GM19238 (cell line): ENCODE results near the gene TUBGCP6.
A peak's percentile ranks its signal among the peaks of the same experiment; 100 is the strongest.

Experiments
- DNase-seq: peaks from one replicate; pipeline ENCODE4 v3.0.0; 2011; ENCODE audit warnings: low spot score; ENCODE audit not compliant: insufficient read length

TUBGCP6 gene

DNA sequence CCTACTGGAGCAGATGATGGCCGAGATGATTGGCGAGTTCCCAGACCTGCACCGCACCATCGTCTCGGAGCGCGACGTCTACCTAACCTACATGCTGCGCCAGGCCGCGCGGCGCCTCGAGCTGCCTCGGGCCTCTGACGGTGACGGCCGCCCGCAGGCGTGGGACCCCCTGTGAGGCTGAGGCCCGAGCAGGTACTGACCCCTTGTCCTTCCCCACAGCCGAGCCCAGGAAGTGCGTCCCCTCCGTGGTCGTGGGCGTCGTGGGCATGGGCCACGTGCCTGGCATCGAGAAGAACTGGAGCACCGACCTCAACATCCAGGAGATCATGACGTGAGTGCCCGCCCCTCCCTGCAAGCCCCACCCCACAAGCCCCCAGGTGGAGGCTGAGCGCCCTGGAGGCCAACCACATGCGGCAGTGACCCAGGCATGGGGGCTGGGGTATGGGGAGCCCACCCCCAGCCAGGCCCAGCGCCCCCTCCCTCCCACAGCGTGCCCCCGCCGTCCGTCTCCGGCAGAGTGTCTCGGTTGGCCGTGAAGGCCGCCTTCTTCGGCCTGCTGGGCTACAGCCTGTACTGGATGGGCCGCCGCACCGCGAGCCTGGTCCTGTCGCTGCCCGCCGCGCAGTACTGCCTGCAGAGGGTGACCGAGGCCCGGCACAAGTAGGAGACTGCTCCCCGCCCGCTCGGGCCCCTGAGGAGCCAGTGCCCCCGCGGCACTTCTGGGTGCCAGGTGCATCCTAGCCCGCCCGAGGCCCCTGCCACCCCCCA lies 46.8 kb downstream of the TUBGCP6 start:
- no peak for DNase-seq

DNA sequence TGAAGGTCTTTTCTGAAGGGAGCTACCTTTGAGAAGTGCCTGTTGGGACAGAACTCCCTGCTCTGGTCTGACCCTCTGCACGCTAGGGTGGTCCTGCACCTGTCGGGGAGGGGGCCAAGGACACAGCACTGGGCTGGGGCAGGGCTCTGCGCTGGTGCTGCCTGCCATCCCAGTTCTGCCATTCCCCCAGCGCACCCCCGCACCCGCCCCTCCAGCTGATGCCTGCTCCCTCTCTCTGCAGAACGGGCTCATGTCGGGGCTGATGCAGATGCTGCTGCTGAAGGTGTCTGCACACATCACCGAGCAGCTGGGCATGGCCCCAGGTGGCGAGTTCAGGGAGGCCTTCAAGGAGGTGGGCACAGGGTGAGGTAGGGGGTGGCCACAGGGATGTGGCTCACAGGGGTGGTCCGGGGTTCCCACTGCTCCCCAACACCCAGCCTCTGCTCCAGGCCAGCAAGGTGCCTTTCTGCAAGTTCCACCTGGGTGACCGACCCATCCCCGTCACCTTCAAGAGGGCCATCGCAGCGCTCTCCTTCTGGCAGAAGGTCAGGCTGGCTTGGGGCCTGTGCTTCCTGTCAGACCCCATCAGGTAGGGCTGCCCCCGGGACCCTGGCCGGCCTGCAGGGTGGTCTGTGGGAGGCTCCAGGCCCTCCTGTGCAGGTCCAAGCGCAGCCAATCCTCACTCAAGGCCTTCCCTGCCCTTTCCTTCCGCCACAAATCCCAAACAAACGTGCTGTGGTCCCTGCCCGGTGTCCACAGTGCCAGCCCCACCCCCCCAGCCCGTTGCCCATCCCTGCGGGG lies 47.6 kb downstream of the TUBGCP6 start:
- no peak for DNase-seq

GRCh38 chr22:50196256-50196655 lies 48.6 kb downstream of the TUBGCP6 start:
- DNase-seq, result no peak

- DNase-seq, result no peak
Measured at GRCh38 chr22:50194037-50194805, 50.6 kb downstream of the TUBGCP6 start.

DNA sequence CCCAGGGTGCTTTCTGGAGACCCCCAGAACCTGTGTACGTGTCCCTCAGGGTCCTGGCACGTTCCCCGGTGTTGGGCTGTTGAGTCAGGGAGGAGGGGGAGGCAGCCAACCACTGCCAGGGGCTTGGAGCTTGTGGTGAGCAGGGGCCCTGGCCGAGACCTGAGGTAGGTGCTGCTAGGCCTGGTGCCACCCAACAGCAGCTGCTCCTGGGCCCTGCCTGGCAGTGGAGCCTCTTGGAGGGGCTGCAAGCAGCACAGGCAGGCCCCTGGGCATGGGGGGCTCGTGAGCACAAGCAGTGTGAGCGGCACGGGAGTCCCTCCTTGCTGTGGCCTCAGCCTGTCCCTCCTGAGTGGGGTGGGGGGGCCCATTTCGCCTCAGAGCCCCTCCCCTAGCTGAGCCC lies 51.2 kb downstream of the TUBGCP6 start:
- DNase-seq, result no peak

DNA sequence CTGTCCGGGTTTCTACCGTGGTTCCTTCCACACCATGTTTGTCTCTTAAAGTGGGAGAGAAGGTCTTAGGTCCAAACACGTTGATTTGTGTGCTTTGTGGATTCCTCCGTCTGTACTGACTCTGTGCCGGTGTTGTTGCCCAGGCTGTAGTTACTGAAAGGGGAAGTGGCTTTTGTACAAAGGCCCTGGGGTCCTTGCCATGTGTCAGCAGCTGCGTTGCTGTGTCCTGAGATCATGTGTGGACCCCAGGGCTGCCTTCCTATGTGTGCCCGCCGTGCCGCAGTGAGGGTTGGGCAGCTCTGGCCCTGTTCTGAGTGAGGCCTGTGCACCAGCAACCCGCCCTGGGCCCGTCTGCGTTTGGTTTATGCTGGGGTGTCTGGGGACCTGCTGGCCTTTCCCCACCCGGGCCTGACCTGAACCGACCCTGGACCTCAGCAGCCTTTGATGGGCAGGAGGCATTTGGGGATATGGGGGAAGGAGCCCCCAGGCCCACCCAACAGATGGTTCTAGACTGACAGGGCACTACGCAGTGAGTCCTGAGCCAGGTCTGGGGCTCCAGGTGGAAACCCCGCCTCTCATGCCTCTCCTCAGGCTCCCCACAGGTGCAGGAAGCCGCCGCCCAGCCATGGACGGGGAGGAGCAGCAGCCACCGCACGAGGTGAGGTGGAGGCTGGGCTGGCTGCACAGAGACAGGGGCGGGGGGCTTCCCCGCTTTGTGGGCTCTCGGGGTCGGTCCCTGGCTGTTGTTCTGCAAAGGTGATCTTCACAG lies 52.2 kb downstream of the TUBGCP6 start:
- DNase-seq, result no peak

GRCh38 chr22:50190941-50191741 lies 53.7 kb downstream of the TUBGCP6 start:
- peak; percentile 72 for DNase-seq

DNA sequence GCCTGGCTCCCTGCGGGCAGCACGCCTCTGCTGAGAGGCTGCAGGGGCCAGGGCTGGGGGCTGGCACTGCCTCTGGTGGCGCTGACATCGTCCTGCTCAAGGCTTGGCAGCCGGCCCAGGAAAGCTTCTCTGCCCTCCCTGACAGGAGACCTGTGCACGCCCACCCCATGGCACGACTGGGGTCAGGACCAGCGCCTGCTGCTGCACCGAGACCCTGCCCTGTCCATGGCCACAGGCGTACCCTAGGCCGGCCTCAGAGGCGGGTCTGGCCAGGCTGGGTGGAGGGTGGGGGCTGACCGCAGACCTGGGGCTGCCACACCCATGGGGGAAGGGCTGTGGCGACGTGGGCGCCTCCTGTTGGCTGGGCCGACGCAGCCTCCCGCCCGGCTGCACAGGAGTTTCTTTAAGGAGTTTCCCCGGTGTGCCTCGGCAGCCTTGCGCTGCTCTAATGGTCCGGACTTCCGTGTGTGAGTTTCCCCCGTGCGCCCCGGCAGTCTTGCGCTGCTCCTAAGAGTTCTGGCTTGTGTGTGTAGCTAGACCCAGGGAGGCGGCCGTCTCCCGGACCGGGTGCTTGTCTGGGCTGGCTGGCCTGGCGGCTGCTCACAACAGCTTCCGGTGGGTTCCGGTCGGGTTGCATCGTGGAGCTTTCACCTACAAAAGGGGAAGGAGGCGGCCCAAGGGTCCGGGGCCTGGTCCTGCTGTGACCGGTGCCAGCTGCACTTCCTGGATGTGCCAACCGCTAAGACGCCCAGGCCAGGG lies 54.5 kb downstream of the TUBGCP6 start:
- DNase-seq, result peak; percentile 86

DNA sequence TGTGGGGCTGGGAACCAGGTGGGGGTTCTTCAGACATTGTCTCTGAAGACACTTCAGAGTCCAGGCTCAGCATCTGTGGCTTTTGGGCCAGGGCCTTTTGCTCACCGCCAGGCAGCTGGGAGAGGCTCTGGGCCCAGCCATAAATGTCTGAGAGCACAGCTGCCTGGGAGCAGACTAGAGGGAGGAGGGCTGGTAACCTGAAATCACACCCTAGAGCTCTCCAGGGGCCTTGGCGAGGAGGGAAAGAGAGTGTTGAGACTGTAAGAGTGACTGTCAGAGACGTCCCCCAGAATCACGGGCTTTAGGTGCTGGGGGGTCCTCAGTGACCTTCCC lies 55.0 kb downstream of the TUBGCP6 start:
- DNase-seq, result no peak

DNA sequence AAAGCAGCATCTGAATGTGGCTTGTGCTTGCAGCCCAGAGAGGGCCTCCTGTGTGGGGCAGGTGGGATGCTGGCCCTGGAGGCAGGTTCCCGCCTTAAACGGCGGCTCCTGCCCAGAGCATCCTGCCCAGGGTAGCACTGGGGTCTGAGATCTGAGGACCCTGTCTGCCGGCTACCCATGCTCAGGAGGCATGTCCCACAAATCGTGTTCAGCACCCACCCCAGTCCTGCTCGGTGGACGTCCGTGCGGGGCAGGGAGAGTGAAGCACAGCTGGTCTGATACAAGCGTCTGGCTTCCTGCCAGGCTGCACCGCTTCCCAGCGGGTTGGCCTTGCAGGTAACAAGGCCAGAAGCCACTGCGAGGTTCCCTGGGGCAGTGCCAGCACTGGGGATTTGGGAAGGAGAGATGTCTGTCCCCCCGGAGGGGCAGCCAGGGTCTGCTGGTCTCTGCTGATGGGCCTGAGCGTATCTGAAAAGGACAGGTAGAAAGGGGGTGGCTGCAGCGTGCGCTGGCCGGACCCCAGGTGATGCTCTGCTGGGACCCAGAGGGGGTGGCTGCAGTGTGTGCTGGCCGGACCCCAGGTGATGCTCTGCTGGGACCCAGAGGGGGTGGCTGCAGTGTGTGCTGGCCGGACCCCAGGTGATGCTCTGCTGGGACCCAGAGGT lies 55.5 kb downstream of the TUBGCP6 start:
- DNase-seq, result no peak

DNA sequence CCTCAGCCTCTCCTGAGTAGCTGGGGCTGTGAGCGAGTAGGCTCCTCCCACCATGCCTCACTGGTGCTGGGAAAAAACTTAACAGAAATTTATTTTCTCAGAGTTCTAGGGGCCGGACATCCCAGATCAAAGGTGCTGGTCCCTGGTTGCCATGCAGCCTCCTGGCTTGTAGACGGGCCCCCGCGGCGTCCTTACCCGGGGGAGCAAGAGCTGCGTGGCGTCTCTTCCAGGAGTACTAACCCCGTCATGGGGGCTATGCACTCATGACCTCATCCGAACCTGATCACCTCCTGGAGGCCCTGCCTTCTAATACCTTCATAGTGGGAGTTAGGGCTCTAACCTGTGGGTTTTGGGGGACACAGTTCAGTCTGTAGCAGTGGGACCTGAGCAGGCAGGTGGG lies 56.5 kb downstream of the TUBGCP6 start:
- no peak for DNase-seq

GRCh38 chr22:50186761-50187523 lies 57.9 kb downstream of the TUBGCP6 start:
- DNase-seq, result no peak

DNA sequence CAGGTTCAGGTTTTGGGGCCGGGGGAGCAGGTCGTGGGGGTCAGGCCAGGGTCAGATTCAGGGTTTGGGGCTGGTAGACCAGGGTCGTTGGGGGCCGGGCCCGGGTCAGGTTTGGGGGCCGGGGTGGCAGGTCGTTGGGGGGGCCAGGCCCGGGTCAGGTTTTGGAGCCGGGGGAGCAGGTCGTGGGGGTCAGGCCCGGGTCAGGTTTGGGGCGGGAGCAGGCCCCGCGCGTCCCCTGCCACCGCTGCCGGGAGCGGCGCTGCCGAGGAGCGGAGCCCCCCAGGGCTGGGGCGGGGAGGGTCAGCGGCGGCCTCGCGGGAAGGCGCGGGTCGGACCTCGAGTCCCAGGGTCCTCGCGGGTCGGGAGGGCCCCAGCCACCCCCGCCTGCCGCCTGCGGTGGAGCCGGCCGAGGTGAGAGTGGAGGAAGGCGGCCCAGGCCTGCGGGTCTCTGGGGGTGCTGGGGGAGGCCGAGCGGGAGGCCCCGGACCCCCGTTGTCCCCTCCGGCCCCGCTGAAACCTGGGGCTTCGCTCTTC lies 58.6 kb downstream of the TUBGCP6 start:
- DNase-seq, result no peak

DNA sequence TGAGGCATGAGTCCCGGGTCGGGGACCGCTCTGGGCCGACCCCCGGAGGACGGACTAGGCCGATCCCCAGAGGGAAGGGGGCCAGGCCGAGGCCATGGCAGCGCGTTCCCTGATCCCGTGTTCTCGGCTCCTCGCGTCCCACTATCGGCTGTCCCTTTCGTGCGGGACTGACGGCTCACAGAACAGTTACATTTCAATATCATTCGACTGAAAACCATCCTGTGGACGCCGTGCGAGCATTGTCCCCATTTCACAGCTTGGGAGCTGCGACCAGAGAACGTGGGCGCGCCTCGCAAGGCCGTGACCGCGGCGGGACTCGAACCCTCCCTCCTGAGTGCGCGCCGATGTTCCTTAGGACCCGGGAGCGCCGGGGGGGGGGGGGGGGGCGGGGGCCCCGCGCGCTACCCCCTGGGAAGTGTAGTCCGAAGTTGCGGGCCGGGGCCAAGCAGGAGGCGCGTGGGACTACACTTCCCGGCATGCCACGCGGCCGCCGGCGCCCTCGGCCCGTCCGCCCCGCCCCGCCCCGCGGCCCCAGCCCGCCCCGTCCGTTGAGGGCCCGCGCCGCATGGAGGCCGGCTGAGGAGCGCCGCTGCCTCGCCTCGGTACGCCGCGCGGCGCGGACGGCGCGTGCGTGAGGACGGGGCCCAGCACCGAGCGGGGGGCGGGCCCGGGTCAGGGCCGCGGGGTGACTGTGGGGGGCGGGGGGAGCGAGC lies 59.3 kb downstream of the TUBGCP6 start, which contains the start of gene TRABD:
Gene TRABD, plus strand, starts transcription at position 539 of the 713 bp plus-strand sequence. CDS start 7,148 bp downstream, outside the sequence.
- peak; percentile 98 for DNase-seq

DNA sequence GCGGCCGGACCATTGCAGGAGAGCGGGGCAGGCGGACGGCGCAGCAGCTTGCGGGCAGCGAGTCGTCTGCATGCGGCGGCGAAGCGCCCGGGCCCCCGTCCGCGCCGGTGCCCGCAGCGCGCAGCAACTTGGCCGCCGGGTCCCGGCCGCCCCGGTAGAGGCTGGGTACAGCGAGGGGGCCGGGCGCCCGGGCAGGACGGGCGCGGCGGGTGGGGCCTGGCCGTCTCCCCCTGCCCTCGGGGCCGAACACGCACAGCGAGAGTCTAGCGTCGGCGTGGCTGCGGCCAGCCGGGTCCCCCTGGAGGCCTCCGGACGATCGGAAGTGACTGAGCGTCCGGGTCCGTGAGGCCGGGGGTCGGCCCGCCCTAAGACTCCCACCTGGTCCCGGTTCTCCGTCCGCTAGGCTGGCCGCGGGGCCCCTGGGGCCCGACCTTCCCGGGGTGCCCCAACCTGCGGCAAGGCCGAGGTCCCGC lies 59.9 kb downstream of the TUBGCP6 start:
- peak; percentile 47 for DNase-seq

DNA sequence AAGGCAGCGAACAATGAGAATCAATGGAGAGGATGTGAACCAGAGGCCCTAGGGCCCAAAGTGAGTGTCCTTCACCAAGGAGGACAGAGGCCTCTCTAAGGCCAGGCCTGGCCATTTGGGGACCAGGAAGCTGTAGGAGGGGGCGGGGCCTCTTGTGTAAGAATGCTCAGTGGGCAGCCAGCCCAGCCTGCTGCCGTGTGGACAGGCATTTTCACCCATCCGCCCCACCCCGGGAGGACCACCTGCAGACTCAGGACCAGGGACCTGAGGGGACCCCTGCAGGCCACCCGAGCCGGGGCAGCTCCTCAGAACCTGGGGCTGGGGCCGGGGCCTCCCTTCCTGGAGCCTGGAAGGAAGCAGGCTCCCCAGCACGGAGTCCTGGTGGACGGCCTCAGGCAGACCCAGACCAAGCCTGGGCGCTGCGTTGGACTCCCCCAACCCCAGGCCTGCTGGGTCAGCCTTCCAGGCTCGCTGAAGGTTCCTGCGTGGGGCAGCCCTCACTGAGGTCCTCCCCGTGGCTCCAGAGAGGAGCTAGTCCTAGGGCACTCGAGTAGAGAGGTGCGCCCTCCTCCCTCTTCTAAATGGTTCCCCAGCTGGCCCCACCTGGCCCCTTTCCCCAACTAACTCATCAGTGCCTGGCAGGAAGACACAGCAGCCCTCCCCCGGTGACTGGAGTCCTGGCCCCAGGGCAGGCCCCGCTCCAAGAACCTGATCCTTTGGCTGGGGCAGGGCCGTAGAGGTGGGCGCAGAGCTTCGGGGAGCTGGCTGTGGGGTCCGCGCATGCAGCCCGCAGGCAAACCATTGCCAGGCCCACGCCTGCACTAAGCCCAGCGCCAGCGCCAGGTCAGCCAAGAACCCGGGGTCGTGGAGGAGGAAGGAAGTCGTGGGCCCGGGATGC lies 60.6 kb downstream of the TUBGCP6 start:
- no peak for DNase-seq
